GM19395 (cell line): ENCODE results near the gene PI4K2A.
"Not testable (repeated sequence)": the region's sequence is repeated elsewhere in the genome, so short reads cannot be mapped to it uniquely, and the experiment has no call there.

Source experiments
- ATAC-seq: cut with Tn5 transposase; IDR thresholded peaks from one replicate; pipeline ENCODE4 v1.9.1; 2021; ENCODE audit warnings: mild to moderate bottlenecking, moderate library complexity; ENCODE audit not compliant: unreplicated experiment

The PI4K2A gene

DNA sequence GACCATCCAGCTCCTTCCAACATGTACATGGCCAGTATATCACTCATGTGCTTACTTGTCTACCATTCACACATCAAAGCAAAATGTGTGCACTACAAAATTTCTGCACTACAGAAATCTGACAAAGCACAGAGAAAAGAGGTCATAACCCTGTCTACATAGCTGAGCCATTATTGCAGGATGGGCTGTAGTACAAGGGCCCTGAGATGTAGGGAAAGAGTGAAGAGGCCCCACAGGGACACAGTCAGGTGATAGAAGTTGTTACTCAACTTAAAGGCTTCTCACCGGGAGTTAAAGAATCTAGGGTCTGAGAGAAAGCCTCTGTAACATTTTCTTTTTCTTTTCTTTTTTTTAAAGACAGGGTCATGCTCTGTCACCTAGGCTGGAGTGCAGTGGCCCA lies 29.1 kb downstream of the PI4K2A start:
- no peak for ATAC-seq

GRCh38 chr10:97673736-97674525 lies 33.5 kb downstream of the PI4K2A start:
- no peak for ATAC-seq

- ATAC-seq = no peak
Measured at GRCh38 chr10:97675222-97675621, 34.8 kb downstream of the PI4K2A start.

DNA sequence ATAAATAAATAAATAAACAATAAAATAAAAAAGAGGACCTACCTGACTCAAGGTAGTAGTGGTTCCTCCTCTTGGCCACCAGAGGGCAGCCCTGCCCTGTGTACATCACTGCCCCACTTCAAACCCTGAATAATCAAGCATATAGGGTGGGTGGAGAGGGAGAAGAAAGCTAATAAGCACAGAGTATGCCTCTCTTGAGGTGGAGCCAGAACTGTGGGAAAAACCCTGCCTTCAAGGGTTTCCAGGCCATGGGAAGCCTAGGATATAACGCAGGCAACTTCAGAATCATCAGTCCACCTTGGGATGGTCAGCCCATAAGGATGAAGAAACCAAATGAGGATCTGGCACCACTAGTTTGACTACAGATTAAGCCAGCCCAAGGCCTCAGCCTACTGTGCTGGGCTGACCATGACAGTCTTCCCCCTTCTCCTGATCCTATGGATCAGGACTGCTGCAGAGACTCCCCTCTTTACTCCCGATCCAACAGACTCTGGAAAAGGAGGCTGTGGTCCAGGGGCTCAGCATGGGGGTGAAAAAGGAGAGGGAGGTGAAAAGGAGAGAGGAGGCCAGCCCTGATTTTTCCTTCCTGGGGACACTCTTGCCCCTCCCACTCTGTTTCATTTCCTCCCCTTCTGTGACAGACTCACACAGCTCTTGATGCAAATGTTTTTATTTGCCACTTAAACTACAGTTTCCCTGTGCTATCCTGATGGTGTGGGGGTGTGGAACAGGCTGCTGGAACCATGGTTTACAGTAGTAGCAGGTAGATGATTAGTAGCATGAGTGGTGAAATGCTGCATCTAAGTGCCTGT lies 36.5 kb downstream of the PI4K2A start:
- peak; percentile 79 for ATAC-seq

GRCh38 chr10:97679594-97679993 lies 39.1 kb downstream of the PI4K2A start:
- ATAC-seq = no peak

- ATAC-seq = no peak
Measured at GRCh38 chr10:97682042-97682441, 41.6 kb downstream of the PI4K2A start.

DNA sequence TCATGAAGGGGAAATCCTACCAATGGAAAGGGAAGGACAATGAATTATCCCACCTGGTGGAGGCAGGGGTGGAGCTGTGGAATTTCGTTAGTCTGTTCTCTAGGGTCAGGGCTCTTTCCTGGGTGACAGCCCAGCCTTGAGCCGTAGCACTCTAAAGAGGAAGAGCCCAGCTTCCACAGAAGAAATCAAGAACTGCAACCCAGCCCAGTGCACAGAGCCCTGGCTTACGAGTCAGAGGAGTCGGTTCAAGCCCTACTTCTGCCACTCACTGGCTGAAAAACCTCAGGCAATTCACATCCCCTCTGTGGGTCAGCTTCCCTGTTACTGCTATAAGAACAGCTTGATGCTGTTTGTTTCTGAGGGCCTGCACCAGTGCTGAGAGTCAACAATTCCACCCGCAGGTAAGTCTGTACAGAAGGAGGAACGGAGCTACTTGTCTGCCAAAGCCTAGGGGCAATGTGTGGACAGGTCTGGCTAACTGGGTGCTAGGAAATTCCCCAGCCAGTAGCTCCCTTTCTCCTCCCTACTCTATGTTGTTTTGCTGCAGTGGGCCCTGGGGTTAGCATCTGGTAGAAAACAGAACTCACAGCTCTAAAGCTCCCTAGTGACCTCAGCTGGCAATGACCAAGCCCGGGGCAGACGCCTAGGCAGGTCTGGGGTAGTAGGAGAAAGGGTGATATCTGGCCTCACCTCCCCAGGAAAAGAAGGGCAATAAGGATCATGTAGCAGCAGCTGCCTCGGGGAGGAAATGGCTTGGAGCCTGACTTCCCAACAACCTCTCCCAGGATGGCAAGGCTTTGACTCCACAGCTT lies 43.3 kb downstream of the PI4K2A start:
- no peak for ATAC-seq

GRCh38 chr10:97684368-97684713 lies 43.9 kb downstream of the PI4K2A start:
- not testable (repeated sequence) for ATAC-seq

DNA sequence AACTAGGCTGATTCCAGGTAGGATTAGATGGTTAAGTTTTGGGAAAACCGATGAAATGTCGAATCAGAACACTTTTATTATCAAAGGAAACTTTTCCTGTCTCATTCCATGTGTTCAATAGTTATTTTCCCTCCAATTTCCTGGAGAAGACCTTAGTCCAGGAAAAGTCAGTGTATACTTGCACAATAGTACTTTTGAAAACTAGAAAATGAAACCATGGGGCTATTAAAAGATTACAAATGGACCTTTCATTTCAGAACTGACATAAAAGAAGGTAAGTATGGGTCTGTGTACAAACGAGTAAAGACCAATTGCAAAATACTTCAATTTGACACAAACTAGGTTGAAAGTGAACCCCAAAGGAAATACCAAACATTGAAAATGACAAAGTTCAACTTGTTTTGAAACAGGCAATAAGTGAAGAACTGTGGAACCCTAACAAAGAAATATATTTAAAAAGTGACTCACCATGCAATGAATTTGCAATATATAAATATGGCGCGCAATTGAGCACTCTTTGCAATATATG lies 44.5 kb downstream of the PI4K2A start:
- no peak for ATAC-seq

GRCh38 chr10:97685395-97685958 lies 45.0 kb downstream of the PI4K2A start:
- ATAC-seq = no peak

GRCh38 chr10:97686301-97686961 lies 46.0 kb downstream of the PI4K2A start:
- ATAC-seq = peak; percentile 36

DNA sequence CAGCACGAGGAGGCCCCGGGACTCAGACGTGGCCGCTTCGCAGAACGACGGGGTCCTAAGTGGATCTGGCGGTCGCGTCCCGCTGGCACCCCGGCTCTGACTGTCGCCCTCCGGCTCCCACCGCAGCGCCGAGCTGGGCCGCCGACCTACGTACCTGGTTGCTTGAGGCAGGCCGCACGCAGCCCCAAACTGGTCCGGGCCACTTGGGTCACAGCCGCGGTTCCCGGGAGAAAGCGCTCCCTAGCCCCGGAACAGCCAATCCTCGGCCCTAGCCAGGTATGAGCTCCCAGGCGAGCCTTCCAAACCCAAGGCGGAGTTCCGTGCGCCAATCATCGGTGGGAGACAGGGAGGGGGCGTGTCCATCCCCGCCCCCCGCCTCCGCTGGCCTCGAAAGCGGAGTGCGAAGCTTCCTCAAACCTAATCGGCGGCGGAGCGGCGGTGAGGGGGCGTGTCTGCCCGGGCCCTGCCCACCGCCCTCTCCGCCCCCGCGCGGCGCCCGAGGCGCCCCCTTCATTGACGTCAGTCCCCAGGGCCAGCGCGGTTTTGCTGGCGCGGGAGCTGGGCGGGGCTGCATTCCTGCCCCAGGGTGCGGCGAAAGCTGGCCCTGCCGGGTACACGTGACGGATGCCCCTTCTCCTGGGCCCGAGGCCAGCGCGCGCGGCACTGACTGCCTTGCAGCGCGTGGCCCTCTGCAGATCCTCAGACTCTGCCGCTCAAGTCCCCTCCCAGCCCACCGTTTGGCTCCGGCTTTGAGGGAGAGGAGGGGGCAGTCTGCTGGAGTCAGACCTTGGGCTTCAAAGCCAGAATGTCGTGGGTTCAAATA lies 46.7 kb downstream of the PI4K2A start, which contains the start of gene AVPI1:
Gene AVPI1 (minus strand): TSS at position 280 of the 823 bp plus-strand sequence. CDS start 7,336 bp downstream, outside the sequence.
- peak; percentile 92 for ATAC-seq

DNA sequence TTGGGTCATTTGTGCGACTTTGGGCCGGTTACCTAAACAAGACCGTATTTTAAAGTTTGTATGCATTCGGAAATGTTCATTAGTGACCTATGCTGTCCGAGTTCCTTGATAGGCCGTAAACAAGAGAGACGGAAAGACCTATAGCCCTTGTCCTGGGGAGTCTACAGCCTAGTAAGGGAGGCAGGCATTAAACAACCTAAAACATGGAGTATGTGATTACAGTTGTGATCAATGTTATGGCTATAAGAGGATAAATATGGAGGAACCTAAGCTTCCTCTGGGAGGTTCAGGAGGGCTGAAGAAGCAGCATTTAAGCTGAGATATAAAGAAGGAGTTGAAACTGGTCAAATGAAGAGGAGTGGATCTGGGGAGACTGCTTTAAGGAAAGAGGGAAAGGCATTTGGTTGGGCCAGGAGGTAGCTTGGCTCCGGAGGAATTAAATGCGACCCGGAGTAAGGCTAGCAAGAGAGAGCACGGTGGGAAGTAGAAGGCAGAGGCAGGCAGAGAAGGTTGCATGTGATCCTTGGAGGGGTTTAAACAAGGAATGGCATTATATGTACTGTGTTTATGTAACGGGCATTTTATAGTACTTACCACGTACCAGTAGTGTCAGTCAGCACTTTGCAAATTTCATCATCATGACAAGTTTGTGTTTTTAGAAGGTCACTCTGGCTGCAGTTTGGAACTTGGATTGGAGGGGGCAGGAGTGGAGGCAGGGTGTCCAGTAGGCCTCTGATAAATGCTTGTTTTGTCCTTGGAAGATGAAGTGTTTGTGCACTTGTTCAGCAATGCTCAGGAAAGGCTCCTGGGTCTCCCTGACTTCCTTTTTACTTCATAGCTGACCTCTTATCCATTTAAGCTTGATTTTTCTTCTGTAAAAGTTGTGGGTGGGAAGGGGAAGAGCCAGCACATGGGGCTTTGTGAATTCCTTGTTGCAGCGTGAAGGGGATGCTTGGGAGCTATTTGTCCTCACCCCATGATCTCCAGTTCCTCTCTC lies 47.6 kb downstream of the PI4K2A start:
- no peak for ATAC-seq

DNA sequence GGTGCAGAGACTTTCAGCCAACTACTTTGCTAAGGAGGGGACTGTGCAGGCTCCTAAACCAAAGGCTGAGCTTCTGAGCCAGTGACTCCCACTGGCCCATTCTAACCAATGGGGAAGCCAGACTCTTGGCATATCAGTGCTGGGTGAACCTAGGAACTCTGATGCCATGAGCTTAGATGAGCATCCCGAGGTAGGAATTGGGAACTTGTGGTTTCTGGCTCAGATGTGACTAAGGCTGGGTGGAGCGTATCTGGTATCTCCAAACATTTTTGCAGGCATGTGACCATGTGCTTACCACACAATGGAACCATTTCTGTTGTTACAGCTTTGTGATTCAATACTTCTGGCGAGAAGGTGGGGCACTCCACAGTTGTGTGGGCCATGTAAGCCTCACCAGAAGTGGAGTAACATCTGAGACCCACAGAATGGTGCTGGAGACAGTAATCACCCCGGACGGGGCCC lies 49.1 kb downstream of the PI4K2A start:
- no peak for ATAC-seq

DNA sequence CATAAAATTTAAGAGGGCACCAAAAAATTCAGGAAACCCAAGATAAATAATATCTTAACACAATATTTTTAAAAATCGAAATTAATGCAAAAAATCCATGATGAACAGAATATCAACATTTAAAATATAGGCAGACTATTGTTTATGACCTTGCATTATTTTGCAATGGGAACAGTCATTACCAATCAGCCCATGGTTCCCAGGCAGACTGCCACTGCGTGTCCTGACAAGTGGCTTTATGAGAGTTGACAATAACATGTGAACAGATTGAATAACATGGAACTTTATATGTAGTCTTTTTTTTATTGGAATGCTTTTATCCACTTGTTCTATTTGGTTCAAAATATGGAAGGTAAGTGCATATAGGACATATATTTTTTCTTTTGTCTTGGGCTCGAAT lies 49.7 kb downstream of the PI4K2A start:
- ATAC-seq = no peak

GRCh38 chr10:97698072-97698655 lies 57.7 kb downstream of the PI4K2A start:
- not testable (repeated sequence) for ATAC-seq

DNA sequence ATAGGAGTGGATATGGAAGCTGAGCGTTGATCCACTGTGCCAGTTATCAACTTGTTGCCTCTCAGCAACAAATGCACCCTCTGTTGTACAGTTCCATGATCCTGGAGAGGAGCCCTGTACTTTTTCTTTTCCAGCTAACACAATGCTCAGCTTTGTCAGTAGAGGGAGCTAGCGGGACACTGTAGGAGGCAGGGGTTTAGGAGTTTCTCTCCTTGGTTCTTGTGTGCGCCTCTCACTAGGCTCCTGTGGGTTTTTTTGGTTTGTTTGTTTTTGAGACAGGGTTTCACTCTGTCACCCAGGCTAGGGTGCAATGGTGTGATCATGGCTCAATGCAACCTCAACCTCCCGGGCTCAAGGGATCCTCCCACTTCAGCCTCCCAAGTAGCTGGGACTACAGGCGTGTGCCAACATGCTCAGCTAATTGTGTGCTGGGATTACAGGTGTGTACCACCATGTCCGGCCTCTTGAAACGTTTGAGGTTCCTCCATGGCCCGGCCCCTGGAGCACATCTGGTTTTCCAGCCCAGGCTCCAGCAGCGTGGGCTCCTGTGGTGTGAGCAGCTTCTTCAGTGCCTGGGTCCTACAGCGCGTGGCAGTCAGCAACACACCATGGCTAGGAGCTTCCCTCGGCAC lies 61.1 kb downstream of the PI4K2A start:
- ATAC-seq = peak; percentile 74
